ENCODE results near the gene DPT. TPM values are rescaled to one million over a fixed set of nuclear protein-coding genes. Genes with fewer than 3 reads are reported as not detected.

The DPT gene
- total RNA-seq, 1 donor from 2014 or later = not detected

- no peak for FAIRE-seq
- no peak for DNase-seq (ENCODE audit: low read depth)
- Mint-ChIP-seq H3K27me3 (ENCODE audit: low read depth, unreplicated experiment) (peaks cover 28% of the 10 kb centered on the region), H3K4me3 (ENCODE audit: unreplicated experiment) (no peak overlapping the region), H3K4me1 (ENCODE audit: low read depth, unreplicated experiment) (no peaks in the 10 kb centered on the region), H3K9me3 (ENCODE audit: unreplicated experiment) (peaks cover 5% of the 10 kb centered on the region), H3K27ac (ENCODE audit: unreplicated experiment) (no peak overlapping the region), H3K36me3 (ENCODE audit: low read depth, unreplicated experiment) (peaks cover 5% of the 10 kb centered on the region)
- no peaks in the 10 kb centered on the region for H3K79me2 ChIP-seq (ENCODE audit: insufficient read depth, low read length)
- H3K36me3 ChIP-seq (ENCODE audit: insufficient read depth, low read length) = no peaks in the 10 kb centered on the region
- H4K20me1 ChIP-seq (ENCODE audit: insufficient read depth, low read length) = no peaks in the 10 kb centered on the region
- no peak overlapping the region for H3K4me2 ChIP-seq (ENCODE audit: low read length)
- H3K27ac ChIP-seq (ENCODE audit: low read depth, low read length) = no peak overlapping the region
- H3K4me1 ChIP-seq (ENCODE audit: insufficient read depth, low read length) = no peaks in the 10 kb centered on the region
- no peak overlapping the region for H3K9ac ChIP-seq (ENCODE audit: low read length)
- no peak for TF ChIP-seq EZH2 (IDR thresholded peaks at IDR 0.05; ENCODE audit: insufficient read depth, low read length)
- TF ChIP-seq, protein P1, sequence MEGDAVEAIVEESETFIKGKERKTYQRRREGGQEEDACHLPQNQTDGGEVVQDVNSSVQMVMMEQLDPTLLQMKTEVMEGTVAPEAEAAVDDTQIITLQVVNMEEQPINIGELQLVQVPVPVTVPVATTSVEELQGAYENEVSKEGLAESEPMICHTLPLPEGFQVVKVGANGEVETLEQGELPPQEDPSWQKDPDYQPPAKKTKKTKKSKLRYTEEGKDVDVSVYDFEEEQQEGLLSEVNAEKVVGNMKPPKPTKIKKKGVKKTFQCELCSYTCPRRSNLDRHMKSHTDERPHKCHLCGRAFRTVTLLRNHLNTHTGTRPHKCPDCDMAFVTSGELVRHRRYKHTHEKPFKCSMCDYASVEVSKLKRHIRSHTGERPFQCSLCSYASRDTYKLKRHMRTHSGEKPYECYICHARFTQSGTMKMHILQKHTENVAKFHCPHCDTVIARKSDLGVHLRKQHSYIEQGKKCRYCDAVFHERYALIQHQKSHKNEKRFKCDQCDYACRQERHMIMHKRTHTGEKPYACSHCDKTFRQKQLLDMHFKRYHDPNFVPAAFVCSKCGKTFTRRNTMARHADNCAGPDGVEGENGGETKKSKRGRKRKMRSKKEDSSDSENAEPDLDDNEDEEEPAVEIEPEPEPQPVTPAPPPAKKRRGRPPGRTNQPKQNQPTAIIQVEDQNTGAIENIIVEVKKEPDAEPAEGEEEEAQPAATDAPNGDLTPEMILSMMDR (IDR thresholded peaks at IDR 0.05; ENCODE audit: insufficient read depth, low read depth, low read length) = no peak
- no peak overlapping the region for H2AFZ ChIP-seq (ENCODE audit: low read depth, low read length)
- H3K9me3 ChIP-seq (ENCODE audit: insufficient read depth, low read depth, low read length) = no peaks in the 10 kb centered on the region
- no peaks in the 10 kb centered on the region for H3K27me3 ChIP-seq (ENCODE audit: insufficient read depth, low read length)
- H3K4me3 ChIP-seq (ENCODE audit: insufficient read depth, low read depth, low read length) = no peak overlapping the region
Measured at GRCh38 chr1:168725831-168726230, 3.2 kb downstream of the DPT start.

DNA sequence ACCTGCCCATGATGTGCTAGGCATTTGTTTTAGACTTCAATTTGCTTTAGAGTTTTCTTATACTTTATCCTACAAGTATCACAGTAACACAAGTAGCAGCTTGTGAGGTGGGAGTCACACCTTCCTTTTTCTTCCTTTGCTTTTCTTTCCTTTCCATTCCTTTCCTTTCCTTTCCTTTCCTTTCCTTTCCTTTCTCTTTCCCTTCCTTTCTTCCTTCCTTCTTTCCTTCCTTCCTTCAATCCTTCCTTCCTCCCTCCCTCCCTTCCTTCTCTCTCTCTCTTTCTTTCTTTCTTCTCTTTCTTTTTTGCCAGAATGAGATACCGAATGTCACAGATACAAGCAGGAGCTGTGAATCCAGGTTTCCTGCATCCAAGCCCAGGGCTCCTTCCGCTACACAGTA lies 3.9 kb downstream of the DPT start:
- Histone ChIP-seq H3K4me1 (ENCODE audit: insufficient read depth, low read length) (no peaks in the 10 kb centered on the region), H3K9me3 (ENCODE audit: insufficient read depth, low read depth, low read length) (no peaks in the 10 kb centered on the region), H3K27me3 (ENCODE audit: insufficient read depth, low read length) (no peaks in the 10 kb centered on the region), H3K9ac (ENCODE audit: low read length) (no peak overlapping the region), H3K27ac (ENCODE audit: low read depth, low read length) (no peak overlapping the region), H3K36me3 (ENCODE audit: insufficient read depth, low read length) (no peaks in the 10 kb centered on the region), H3K4me2 (ENCODE audit: low read length) (no peak overlapping the region), H3K79me2 (ENCODE audit: insufficient read depth, low read length) (no peaks in the 10 kb centered on the region), H3K4me3 (ENCODE audit: insufficient read depth, low read depth, low read length) (no peak overlapping the region), H4K20me1 (ENCODE audit: insufficient read depth, low read length) (no peaks in the 10 kb centered on the region), H2AFZ (ENCODE audit: low read depth, low read length) (no peak overlapping the region)
- Mint-ChIP-seq H3K36me3 (ENCODE audit: low read depth, unreplicated experiment) (peaks cover 5% of the 10 kb centered on the region), H3K27me3 (ENCODE audit: low read depth, unreplicated experiment) (peaks cover 28% of the 10 kb centered on the region), H3K9me3 (ENCODE audit: unreplicated experiment) (peaks cover 5% of the 10 kb centered on the region), H3K27ac (ENCODE audit: unreplicated experiment) (no peak overlapping the region), H3K4me3 (ENCODE audit: unreplicated experiment) (no peak overlapping the region), H3K4me1 (ENCODE audit: low read depth, unreplicated experiment) (no peaks in the 10 kb centered on the region)
- TF ChIP-seq EZH2 (IDR thresholded peaks at IDR 0.05; ENCODE audit: insufficient read depth, low read length) = no peak
- TF ChIP-seq, protein P1 (IDR thresholded peaks at IDR 0.05; ENCODE audit: insufficient read depth, low read depth, low read length) = no peak
- DNase-seq (ENCODE audit: low read depth) (no peak), FAIRE-seq (no peak)

DNA sequence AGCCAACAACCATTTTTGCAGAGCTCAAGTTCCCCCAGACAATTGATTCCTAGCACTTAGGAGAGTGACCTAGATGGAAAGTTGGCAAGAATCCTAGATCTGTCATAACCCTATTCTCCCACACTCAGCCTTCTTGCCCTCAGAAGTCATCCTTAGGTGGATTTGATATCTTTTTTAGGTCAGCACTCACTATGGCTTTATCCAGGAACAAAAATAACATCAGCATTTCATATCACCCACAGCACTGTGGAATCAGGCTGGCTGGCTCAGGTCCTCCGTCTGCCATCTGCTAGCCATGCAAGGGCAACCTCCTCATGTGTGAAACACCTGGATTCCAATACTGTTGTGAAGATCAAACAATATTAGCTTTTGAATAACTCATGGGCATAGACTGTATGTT lies 6.0 kb downstream of the DPT start:
- Histone ChIP-seq H3K27ac (ENCODE audit: low read depth, low read length) (no peak overlapping the region), H2AFZ (ENCODE audit: low read depth, low read length) (no peak overlapping the region), H3K9me3 (ENCODE audit: insufficient read depth, low read depth, low read length) (no peaks in the 10 kb centered on the region), H3K79me2 (ENCODE audit: insufficient read depth, low read length) (no peaks in the 10 kb centered on the region), H3K4me2 (ENCODE audit: low read length) (no peak overlapping the region), H3K4me1 (ENCODE audit: insufficient read depth, low read length) (no peaks in the 10 kb centered on the region), H3K27me3 (ENCODE audit: insufficient read depth, low read length) (no peaks in the 10 kb centered on the region), H4K20me1 (ENCODE audit: insufficient read depth, low read length) (no peaks in the 10 kb centered on the region), H3K4me3 (ENCODE audit: insufficient read depth, low read depth, low read length) (no peak overlapping the region), H3K36me3 (ENCODE audit: insufficient read depth, low read length) (no peaks in the 10 kb centered on the region), H3K9ac (ENCODE audit: low read length) (no peak overlapping the region)
- peaks cover 9% of the 10 kb centered on the region for H3K4me1 Mint-ChIP-seq (ENCODE audit: low read depth, unreplicated experiment)
- H3K9me3 Mint-ChIP-seq (ENCODE audit: unreplicated experiment) = peaks cover 5% of the 10 kb centered on the region
- peaks cover 26% of the 10 kb centered on the region for H3K27me3 Mint-ChIP-seq (ENCODE audit: low read depth, unreplicated experiment)
- DNase-seq (ENCODE audit: low read depth) (no peak), FAIRE-seq (no peak)
- H3K27ac Mint-ChIP-seq (ENCODE audit: unreplicated experiment) = no peak overlapping the region
- no peak overlapping the region for H3K4me3 Mint-ChIP-seq (ENCODE audit: unreplicated experiment)
- peaks cover 5% of the 10 kb centered on the region for H3K36me3 Mint-ChIP-seq (ENCODE audit: low read depth, unreplicated experiment)
- TF ChIP-seq, protein P1 (IDR thresholded peaks at IDR 0.05; ENCODE audit: insufficient read depth, low read depth, low read length) = no peak
- TF ChIP-seq EZH2 (IDR thresholded peaks at IDR 0.05; ENCODE audit: insufficient read depth, low read length) = no peak
